AG09309 (cell line): ENCODE measurements around the gene KCNH1.

ENCODE experiments used
- DNase-seq: peaks from one replicate; pipeline ENCODE4 v3.0.0-alpha.2; 2010; ENCODE audit warnings: low read depth
- H3K4me3 ChIP-seq: 2 replicates; pipeline ENCODE4 v1.5.1; 2011; ENCODE audit warnings: mild to moderate bottlenecking, low read depth, low read length, moderate library complexity; ENCODE audit not compliant: control insufficient read depth
- TF ChIP-seq, protein P1 (sequence below): IDR thresholded peaks from 2 replicates; pipeline ENCODE4 v1.5.1; 2011; ENCODE audit warnings: mild to moderate bottlenecking, low read depth, low read length, inconsistent platforms; ENCODE audit not compliant: insufficient read depth, control insufficient read depth; ENCODE audit errors: missing control alignments

The KCNH1 gene

GRCh38 chr1:210757677-210758076 lies 376.3 kb downstream of the KCNH1 start:
- TF ChIP-seq, protein P1, sequence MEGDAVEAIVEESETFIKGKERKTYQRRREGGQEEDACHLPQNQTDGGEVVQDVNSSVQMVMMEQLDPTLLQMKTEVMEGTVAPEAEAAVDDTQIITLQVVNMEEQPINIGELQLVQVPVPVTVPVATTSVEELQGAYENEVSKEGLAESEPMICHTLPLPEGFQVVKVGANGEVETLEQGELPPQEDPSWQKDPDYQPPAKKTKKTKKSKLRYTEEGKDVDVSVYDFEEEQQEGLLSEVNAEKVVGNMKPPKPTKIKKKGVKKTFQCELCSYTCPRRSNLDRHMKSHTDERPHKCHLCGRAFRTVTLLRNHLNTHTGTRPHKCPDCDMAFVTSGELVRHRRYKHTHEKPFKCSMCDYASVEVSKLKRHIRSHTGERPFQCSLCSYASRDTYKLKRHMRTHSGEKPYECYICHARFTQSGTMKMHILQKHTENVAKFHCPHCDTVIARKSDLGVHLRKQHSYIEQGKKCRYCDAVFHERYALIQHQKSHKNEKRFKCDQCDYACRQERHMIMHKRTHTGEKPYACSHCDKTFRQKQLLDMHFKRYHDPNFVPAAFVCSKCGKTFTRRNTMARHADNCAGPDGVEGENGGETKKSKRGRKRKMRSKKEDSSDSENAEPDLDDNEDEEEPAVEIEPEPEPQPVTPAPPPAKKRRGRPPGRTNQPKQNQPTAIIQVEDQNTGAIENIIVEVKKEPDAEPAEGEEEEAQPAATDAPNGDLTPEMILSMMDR = no peak
- no peak overlapping the region for H3K4me3 ChIP-seq
- no peak for DNase-seq

GRCh38 chr1:210755991-210756659 lies 377.8 kb downstream of the KCNH1 start:
- H3K4me3 ChIP-seq = no peak overlapping the region
- DNase-seq = no peak
- TF ChIP-seq, protein P1 = no peak

DNA sequence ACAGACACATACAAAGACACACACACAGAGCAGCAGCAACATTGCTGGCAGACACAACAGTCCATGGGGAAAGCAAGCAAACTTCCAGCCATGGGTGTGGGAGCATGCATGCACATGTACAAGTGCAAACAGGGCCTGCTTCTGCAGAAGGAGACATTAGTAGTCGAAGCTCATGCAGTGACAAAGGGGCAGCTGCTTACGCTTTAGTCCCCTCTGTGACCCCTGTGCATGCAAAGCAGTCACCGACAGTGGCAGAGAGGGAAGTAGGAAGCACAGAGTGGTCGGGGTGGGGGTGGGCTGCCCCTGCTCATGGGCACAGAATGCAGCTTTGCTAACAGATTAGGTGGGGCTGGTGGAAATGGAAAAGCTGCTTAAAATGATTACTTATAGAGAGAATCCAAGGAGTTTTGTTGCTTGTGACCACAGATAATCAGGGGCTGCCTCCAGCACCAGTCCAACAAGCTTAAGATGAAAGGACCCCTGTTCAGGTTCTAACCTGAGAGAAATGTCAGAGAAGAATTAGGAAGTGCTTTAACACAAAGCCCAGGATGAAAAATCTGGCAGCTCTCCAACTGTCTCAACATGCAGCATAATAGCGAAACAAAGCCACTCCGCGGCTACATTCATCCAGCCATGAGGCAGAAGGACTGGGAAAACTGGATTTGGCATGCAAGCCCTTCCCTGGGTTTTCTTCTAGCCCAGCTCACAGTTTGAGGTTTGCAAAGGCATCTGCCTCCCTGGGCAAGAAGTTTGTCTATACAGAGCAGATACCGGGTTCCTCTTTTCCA lies 378.9 kb downstream of the KCNH1 start:
- DNase-seq = no peak
- TF ChIP-seq, protein P1 = no peak
- H3K4me3 ChIP-seq = no peak overlapping the region

DNA sequence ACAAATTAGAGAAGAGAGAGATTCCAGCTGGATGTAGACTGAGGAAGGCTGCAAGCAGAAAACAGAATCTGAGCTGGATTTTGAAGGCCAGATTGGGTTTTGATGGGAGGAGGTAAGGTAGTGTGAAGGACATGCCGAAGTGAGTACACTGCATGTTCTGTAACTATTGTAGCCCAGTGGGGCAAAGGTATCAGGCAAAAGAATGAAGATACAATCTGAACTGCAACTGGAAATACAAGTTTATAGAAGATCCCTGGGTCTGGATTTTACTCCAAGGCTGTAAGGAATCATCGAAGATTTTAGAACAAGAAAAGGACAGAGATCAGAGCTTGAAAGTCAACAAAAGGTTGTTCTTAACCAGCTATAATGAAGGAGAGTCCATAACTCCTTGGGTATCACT lies 382.0 kb downstream of the KCNH1 start:
- no peak overlapping the region for H3K4me3 ChIP-seq
- no peak for DNase-seq
- TF ChIP-seq, protein P1 = no peak

DNA sequence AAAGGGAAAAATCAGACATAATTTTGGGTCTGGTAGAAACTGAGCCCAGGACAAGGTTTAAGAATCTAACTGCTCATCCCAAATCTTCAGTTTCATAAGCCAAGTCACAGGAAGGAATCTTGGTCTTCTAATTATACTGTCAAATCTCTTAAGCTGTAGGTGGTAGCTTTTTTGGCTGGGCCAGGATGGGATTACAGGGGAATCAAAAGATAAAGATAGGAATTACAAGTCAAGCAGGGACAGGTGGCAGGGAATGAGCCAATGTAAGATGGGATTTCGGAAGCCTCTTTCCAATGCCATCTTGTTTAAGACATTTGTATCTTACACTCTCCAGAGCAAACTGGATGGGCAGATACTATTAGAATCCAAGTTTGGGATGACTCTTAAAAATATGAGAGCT lies 383.5 kb downstream of the KCNH1 start:
- H3K4me3 ChIP-seq = no peak overlapping the region
- no peak for DNase-seq
- TF ChIP-seq, protein P1 = no peak

DNA sequence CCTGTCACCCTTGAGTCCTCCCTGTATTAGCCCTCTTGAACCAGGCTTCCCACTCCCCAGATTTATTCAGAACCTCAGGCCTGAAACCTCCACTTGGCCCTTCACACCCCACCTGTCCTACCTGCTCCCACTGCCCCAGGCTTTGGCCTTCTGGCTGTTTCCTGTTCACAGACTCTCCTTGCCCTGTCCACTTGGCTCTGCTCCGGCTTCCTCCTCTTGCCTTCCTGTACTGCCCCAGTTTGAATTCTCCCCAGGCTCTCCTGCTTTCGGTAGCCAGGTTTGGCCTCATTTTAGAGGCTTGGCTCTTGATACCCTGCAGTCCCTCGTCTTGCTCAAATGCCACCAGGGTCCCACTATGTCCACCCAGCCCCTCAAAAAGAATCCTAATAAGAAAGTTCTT lies 385.2 kb downstream of the KCNH1 start:
- no peak for DNase-seq
- TF ChIP-seq, protein P1 = no peak
- H3K4me3 ChIP-seq = no peak overlapping the region

- H3K4me3 ChIP-seq = no peak overlapping the region
- TF ChIP-seq, protein P1 = no peak
- DNase-seq = no peak
Observed at GRCh38 chr1:210747890-210748289, 386.1 kb downstream of the KCNH1 start.
